SK-N-SH (cell line): ENCODE results near the gene OR13C5. TPM values are rescaled to one million over a fixed set of nuclear protein-coding genes. Genes with fewer than 3 reads are reported as not detected.

Experiments used
- CTCF ChIA-PET: fragments of 300-600, 350-600 bp; formaldehyde crosslinking; extraction: SDS; loops from one replicate; lab custom pipeline; 2021; lab: Yijun Ruan, JAX
- POLR2A ChIA-PET: fragments of 350-600 bp; sonication (Branson Sonifier 250); formaldehyde crosslinking; extraction: SDS; loops from one replicate; lab custom pipeline; 2020; ENCODE audit warnings: antibody characterized with exemption, inconsistent platforms; lab: Yijun Ruan, JAX
- DNase-seq: peaks from one replicate; pipeline ENCODE4 v3.0.0; 2012
- H2AFZ ChIP-seq: fragments of 200-600 bp; sonication (generic); 2 replicates; pipeline ENCODE4 v1.8.1; 2016; ENCODE audit warnings: antibody characterized with exemption, mild to moderate bottlenecking, low read depth
- H3F3A ChIP-seq: fragments of 200-600 bp; sonication (generic); replicated peaks from 2 replicates; pipeline ENCODE3; 2016; ENCODE audit warnings: antibody characterized with exemption, mild to moderate bottlenecking; ENCODE audit not compliant: insufficient read depth
- H3K27ac ChIP-seq, 2 experiments: fragments of 200-500 bp in 1 of 2; fragments of 200-600 bp in 1 of 2; sonication (Bioruptor generic) in 1 of 2; sonication (generic), shearing (Covaris generic) in 1 of 2; 2 replicates each; pipeline versions ENCODE4 v1.5.1 to v1.6.1; 2014 to 2016; ENCODE audit warnings: low read depth in 2 of 2, inconsistent platforms in 1 of 2, low read length in 1 of 2, mild to moderate bottlenecking in 1 of 2, mixed read lengths in 1 of 2
- H3K27me3 ChIP-seq: fragments of 200-600 bp; sonication (generic), shearing (Covaris generic); 2 replicates; pipeline ENCODE4 v1.6.1; 2016; ENCODE audit warnings: mixed run types; ENCODE audit not compliant: insufficient read depth
- H3K36me3 ChIP-seq, 2 experiments: fragments of 200-500 bp in 1 of 2; fragments of 200-600 bp in 1 of 2; sonication (Bioruptor generic) in 1 of 2; sonication (generic) in 1 of 2; replicated peaks in 1 of 2; 2 replicates each; pipeline versions ENCODE3 to v1.5.1; 2014 to 2016; ENCODE audit warnings: low read length in 1 of 2, mild to moderate bottlenecking in 1 of 2; ENCODE audit not compliant: insufficient read depth in 2 of 2, control insufficient read depth in 1 of 2
- H3K4me1 ChIP-seq, 2 experiments: fragments of 200-500 bp in 1 of 2; fragments of 200-600 bp in 1 of 2; sonication (Bioruptor generic) in 1 of 2; sonication (generic), shearing (Covaris generic) in 1 of 2; 2 replicates each; pipeline versions ENCODE4 v1.5.1 to v1.6.1; 2014 to 2016; ENCODE audit warnings: low read depth in 1 of 2, low read length in 1 of 2, mixed run types in 1 of 2; ENCODE audit not compliant: insufficient read depth in 2 of 2, control insufficient read depth in 1 of 2
- H3K4me2 ChIP-seq: fragments of 200-600 bp; sonication (generic), shearing (Covaris generic); 2 replicates; pipeline ENCODE4 v1.6.1; 2017; ENCODE audit warnings: mixed run types
- H3K4me3 ChIP-seq, 2 experiments: fragments of 200-500 bp in 1 of 2; fragments of 200-600 bp in 1 of 2; sonication (Bioruptor generic) in 1 of 2; sonication (generic), shearing (Covaris generic) in 1 of 2; 2 replicates each; pipeline versions ENCODE4 v1.5.1 to v1.8.1; 2014 to 2016; ENCODE audit warnings: low read depth in 2 of 2, inconsistent platforms in 1 of 2, low read length in 1 of 2, mild to moderate bottlenecking in 1 of 2, mixed read lengths in 1 of 2, moderate library complexity in 1 of 2
- H3K79me2 ChIP-seq: fragments of 200-600 bp; sonication (generic); 2 replicates; pipeline ENCODE4 v1.8.1; 2017; ENCODE audit warnings: mild to moderate bottlenecking; ENCODE audit not compliant: insufficient read depth
- H3K9ac ChIP-seq: fragments of 200-600 bp; sonication (generic); 2 replicates; pipeline ENCODE4 v1.6.1; 2017; ENCODE audit warnings: mixed run types
- H3K9me2 ChIP-seq: fragments of 200-600 bp; sonication (generic); 2 replicates; pipeline ENCODE4 v1.6.1; 2017; ENCODE audit warnings: mixed run types
- H3K9me3 ChIP-seq: fragments of 200-600 bp; sonication (generic); 2 replicates; pipeline ENCODE4 v1.6.1; 2017; ENCODE audit warnings: mixed run types, mild to moderate bottlenecking, moderate library complexity
- H4K20me1 ChIP-seq: fragments of 200-600 bp; sonication (generic); 2 replicates; pipeline ENCODE4 v1.6.1; 2017; ENCODE audit warnings: mild to moderate bottlenecking, mixed run types; ENCODE audit not compliant: insufficient read depth
- CHD2 ChIP-seq: fragments of 150-350 bp; IDR thresholded peaks from 2 replicates; pipeline ENCODE4 v1.6.1; 2018; ENCODE audit warnings: low read length; ENCODE audit not compliant: partially characterized antibody
- ELF1 ChIP-seq: IDR thresholded peaks from 2 replicates; pipeline ENCODE4 v1.4.0; 2012
- EZH2phosphoT487 ChIP-seq: fragments of 200-600 bp; sonication (generic); IDR thresholded peaks from 2 replicates; pipeline ENCODE4 v1.6.1; 2017; ENCODE audit warnings: low read depth, mixed run types, mild to moderate bottlenecking, antibody characterized with exemption, moderate library complexity, borderline replicate concordance
- FOSL2 ChIP-seq: IDR thresholded peaks from 2 replicates; pipeline ENCODE4 v1.4.0; 2012; ENCODE audit warnings: low read depth, mild to moderate bottlenecking, moderate library complexity, borderline replicate concordance
- GABPA ChIP-seq: IDR thresholded peaks from 2 replicates; pipeline ENCODE4 v1.4.0; 2012; ENCODE audit warnings: low read depth, mild to moderate bottlenecking
- MXI1 ChIP-seq: IDR thresholded peaks from 2 replicates; pipeline ENCODE4 v1.6.1; 2012; ENCODE audit warnings: mild to moderate bottlenecking, low read depth, low read length, improper control_type of control experiment
- NFIC ChIP-seq: IDR thresholded peaks from 2 replicates; pipeline ENCODE4 v1.4.0; 2012; ENCODE audit warnings: borderline replicate concordance
- NRF1 ChIP-seq: IDR thresholded peaks from 2 replicates; pipeline ENCODE4 v1.6.1; 2012; ENCODE audit warnings: low read depth, mild to moderate bottlenecking, low read length
- RAD21 ChIP-seq: IDR thresholded peaks from 2 replicates; pipeline ENCODE4 v1.6.1; 2012; ENCODE audit warnings: mild to moderate bottlenecking, low read length
- RFX5 ChIP-seq: IDR thresholded peaks from 2 replicates; pipeline ENCODE4 v1.6.1; 2012; ENCODE audit warnings: mild to moderate bottlenecking, improper control_type of control experiment, low read length
- RXRA ChIP-seq: IDR thresholded peaks from 2 replicates; pipeline ENCODE4 v1.4.0; 2012; ENCODE audit warnings: low read depth, mild to moderate bottlenecking, borderline replicate concordance
- TCF12 ChIP-seq: IDR thresholded peaks from 2 replicates; pipeline ENCODE4 v1.4.0; 2012
- WGBS: methylation state at CpG from one replicate; pipeline ENCODE4 v1.1.6; 2017; ENCODE audit warnings: low lambda C conversion rate; 5-methylcytosine and 5-hydroxymethylcytosine counted together
- polyA plus RNA-seq, 3 experiments: library from polyadenylated mRNA; depleted of rRNA; stranded (reverse); fragments of >200 nt; gene quantifications; 2 replicates each; pipeline ENCODE4 v1.2.3, GENCODE V29; 2012
- TF ChIP-seq, protein P1 (sequence below): fragments of 200-600 bp; sonication (generic); IDR thresholded peaks from 2 replicates; pipeline ENCODE4 v1.6.1; 2017; ENCODE audit warnings: antibody characterized with exemption, mild to moderate bottlenecking, moderate library complexity
- TF ChIP-seq, protein P2 (sequence below): fragments of 150-350 bp; IDR thresholded peaks from 2 replicates; pipeline ENCODE4 v1.6.1; 2016; ENCODE audit warnings: mild to moderate bottlenecking, low read depth, low read length
- TF ChIP-seq, protein P3 (sequence below): IDR thresholded peaks from 2 replicates; pipeline ENCODE4; 2012
- TF ChIP-seq, protein P4 (sequence below): IDR thresholded peaks from 2 replicates; pipeline ENCODE4 v1.4.0; 2012; ENCODE audit warnings: low read depth
- TF ChIP-seq, protein P5 (sequence below): IDR thresholded peaks from 2 replicates; pipeline ENCODE4 v1.4.0; 2012; ENCODE audit warnings: low read depth, borderline replicate concordance

OR13C5 gene
- polyA plus RNA-seq, 1 of the 3 experiments (the other 2 are of a cell fraction) = not detected

DNA sequence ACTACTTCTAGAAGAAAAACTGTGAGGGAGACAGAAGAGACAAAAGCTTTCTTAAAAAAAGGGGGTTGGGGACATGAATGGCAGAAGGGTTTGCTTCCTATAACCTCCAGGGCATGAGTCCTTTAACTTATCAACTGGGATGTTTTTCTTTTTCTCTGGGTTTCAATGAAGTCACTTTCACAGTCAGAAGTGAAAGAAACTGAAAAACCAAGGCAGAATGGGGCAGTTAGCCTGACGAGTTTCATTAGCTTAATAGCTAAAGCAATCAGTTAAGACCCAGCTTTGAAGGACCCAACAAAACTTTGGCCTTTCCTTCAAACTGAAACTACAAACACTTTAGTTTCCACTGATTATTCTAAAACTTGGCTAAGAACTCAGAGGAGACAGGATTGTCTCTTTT lies 34.9 kb downstream of the OR13C5 start:
- Histone ChIP-seq H3K9ac (no peak overlapping the region), H3K4me3 (no peak overlapping the region), H3K9me2 (no peaks in the 10 kb centered on the region), H3K27ac (no peak overlapping the region), H3K9me3 (no peaks in the 10 kb centered on the region), H3K27me3 (no peaks in the 10 kb centered on the region), H3K36me3 (no peaks in the 10 kb centered on the region), H3K79me2 (no peaks in the 10 kb centered on the region), H3K4me2 (no peak overlapping the region), H3K4me1 (no peaks in the 10 kb centered on the region), H3F3A (no peaks in the 10 kb centered on the region), H2AFZ (no peak overlapping the region), H4K20me1 (no peaks in the 10 kb centered on the region)
- 0% methylated on average over 1 of the region's 1 CpG for WGBS
- POLR2A ChIA-PET = interaction anchor here (0.7 kb wide), 1 partner anchor 1077 kb away, joined by 4 read pairs; no protein-coding TSS in a partner anchor
- no peak for DNase-seq
- CTCF ChIA-PET = no interaction called here
- TF ChIP-seq, protein P1, sequence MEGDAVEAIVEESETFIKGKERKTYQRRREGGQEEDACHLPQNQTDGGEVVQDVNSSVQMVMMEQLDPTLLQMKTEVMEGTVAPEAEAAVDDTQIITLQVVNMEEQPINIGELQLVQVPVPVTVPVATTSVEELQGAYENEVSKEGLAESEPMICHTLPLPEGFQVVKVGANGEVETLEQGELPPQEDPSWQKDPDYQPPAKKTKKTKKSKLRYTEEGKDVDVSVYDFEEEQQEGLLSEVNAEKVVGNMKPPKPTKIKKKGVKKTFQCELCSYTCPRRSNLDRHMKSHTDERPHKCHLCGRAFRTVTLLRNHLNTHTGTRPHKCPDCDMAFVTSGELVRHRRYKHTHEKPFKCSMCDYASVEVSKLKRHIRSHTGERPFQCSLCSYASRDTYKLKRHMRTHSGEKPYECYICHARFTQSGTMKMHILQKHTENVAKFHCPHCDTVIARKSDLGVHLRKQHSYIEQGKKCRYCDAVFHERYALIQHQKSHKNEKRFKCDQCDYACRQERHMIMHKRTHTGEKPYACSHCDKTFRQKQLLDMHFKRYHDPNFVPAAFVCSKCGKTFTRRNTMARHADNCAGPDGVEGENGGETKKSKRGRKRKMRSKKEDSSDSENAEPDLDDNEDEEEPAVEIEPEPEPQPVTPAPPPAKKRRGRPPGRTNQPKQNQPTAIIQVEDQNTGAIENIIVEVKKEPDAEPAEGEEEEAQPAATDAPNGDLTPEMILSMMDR = no peak
- TF ChIP-seq RFX5 (no peak), TCF12 (no peak), ELF1 (no peak), NRF1 (no peak), NFIC (no peak), EZH2phosphoT487 (no peak), CHD2 (no peak), RXRA (no peak), RAD21 (no peak), GABPA (no peak), MXI1 (no peak), FOSL2 (no peak)
- TF ChIP-seq, protein P2, sequence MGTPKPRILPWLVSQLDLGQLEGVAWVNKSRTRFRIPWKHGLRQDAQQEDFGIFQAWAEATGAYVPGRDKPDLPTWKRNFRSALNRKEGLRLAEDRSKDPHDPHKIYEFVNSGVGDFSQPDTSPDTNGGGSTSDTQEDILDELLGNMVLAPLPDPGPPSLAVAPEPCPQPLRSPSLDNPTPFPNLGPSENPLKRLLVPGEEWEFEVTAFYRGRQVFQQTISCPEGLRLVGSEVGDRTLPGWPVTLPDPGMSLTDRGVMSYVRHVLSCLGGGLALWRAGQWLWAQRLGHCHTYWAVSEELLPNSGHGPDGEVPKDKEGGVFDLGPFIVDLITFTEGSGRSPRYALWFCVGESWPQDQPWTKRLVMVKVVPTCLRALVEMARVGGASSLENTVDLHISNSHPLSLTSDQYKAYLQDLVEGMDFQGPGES = no peak
- TF ChIP-seq, protein P3, sequence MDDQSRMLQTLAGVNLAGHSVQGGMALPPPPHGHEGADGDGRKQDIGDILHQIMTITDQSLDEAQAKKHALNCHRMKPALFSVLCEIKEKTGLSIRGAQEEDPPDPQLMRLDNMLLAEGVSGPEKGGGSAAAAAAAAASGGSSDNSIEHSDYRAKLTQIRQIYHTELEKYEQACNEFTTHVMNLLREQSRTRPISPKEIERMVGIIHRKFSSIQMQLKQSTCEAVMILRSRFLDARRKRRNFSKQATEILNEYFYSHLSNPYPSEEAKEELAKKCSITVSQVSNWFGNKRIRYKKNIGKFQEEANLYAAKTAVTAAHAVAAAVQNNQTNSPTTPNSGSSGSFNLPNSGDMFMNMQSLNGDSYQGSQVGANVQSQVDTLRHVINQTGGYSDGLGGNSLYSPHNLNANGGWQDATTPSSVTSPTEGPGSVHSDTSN = no peak
- TF ChIP-seq, protein P4, sequence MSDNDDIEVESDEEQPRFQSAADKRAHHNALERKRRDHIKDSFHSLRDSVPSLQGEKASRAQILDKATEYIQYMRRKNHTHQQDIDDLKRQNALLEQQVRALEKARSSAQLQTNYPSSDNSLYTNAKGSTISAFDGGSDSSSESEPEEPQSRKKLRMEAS = no peak
- TF ChIP-seq, protein P5, sequence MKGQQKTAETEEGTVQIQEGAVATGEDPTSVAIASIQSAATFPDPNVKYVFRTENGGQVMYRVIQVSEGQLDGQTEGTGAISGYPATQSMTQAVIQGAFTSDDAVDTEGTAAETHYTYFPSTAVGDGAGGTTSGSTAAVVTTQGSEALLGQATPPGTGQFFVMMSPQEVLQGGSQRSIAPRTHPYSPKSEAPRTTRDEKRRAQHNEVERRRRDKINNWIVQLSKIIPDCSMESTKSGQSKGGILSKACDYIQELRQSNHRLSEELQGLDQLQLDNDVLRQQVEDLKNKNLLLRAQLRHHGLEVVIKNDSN = no peak
